Heart left ventricle (tissue), 16 donors: ENCODE data around the gene FUT8. TPM values are rescaled to one million over a fixed set of nuclear protein-coding genes. Genes with fewer than 3 reads are reported as not detected.

Experiments used
- ATAC-seq, 4 donors: fragments of 200-7000 bp; cut with Tn5 transposase; one replicate each; pipeline ENCODE4 v1.9.1; 2020 to 2022; ENCODE audit warnings: moderate library complexity in 4 of 4, mild to moderate bottlenecking in 3 of 4, moderate number of reproducible peaks in 1 of 4
- DNase-seq, 5 donors: peaks; one replicate each; pipeline ENCODE4 v3.0.0-alpha.2; 2020
- H3K27ac ChIP-seq, 12 donors: fragments of 200-600 bp; sonication (generic) in 4 of 12; one replicate each; pipeline versions ENCODE4 v1.5.0 to v1.8.0; 2016 to 2022; ENCODE audit warnings: mild to moderate bottlenecking in 2 of 12
- H3K27me3 ChIP-seq, 9 donors: fragments of 200-600 bp; sonication (generic) in 2 of 9; one replicate each; pipeline versions ENCODE4 v1.5.1 to v1.8.0; 2016 to 2022; ENCODE audit warnings: mild to moderate bottlenecking in 3 of 9
- H3K36me3 ChIP-seq, 9 donors: fragments of 200-600 bp; sonication (generic) in 2 of 9; one replicate each; pipeline versions ENCODE4 v1.5.0 to v1.8.0; 2018 to 2022; ENCODE audit warnings: mild to moderate bottlenecking in 2 of 9
- H3K4me1 ChIP-seq, 12 donors: fragments of 200-600 bp; sonication (generic) in 4 of 12; one replicate each; pipeline versions ENCODE4 v1.5.0 to v1.8.0; 2016 to 2022; ENCODE audit warnings: mild to moderate bottlenecking in 3 of 12
- H3K4me3 ChIP-seq, 12 donors: fragments of 200-600 bp; sonication (generic) in 4 of 12; one replicate each; pipeline versions ENCODE4 v1.5.0 to v1.8.0; 2017 to 2022; ENCODE audit warnings: mild to moderate bottlenecking in 9 of 12, moderate library complexity in 4 of 12
- H3K9me3 ChIP-seq, 12 donors: fragments of 200-600 bp; sonication (generic) in 4 of 12; one replicate each; pipeline versions ENCODE4 v1.5.0 to v1.8.0; 2016 to 2022; ENCODE audit warnings: mild to moderate bottlenecking in 1 of 12
- POLR2A ChIP-seq, 2 donors: fragments of 450-650 bp; IDR thresholded peaks; one replicate each; pipeline ENCODE4 v1.6.1; 2017; ENCODE audit warnings: antibody characterized with exemption in 2 of 2, mild to moderate bottlenecking in 2 of 2, moderate library complexity in 2 of 2
- WGBS, 4 donors: extraction: QIAGEN DNeasy Blood & Tissue Kit in 2 of 4; methylation state at CpG; one replicate each; pipeline versions ENCODE4 v1.1.5 to v1.1.7; 2013 to 2018; 5-methylcytosine and 5-hydroxymethylcytosine counted together
- intact Hi-C, 10 donors: fragments of 100-400 bp; cut with DNase I; formaldehyde crosslinking; loops; one replicate each; pipeline versions ENCODE4 v1.11.1 to v1.14.2; 2022
- polyA plus RNA-seq, 2 donors: library from polyadenylated mRNA; stranded (reverse); fragments of 200-250 nt; gene quantifications; one replicate each; pipeline ENCODE4 v1.2.3, GENCODE V29; 2013
- total RNA-seq, 9 donors: library from RNA; depleted of rRNA in 2 of 9; stranded (reverse); fragments of >200 nt in 2 of 9; fragmentation: NEBNext Ultra II Directional in 3 of 9; extraction: Animal tissue kit (Norgen Biotek cat#: 25700) in 3 of 9; gene quantifications; one replicate each; pipeline versions ENCODE4 v1.1.0 to v1.2.4, GENCODE V29; 2016 to 2023
- TF ChIP-seq, protein P1 (sequence below), 12 donors: fragments of 200-600 bp; sonication (generic) in 4 of 12; IDR thresholded peaks; one replicate each; pipeline versions ENCODE4 v1.5.0 to v1.8.0; 2018 to 2022; ENCODE audit warnings: antibody characterized with exemption in 12 of 12, mild to moderate bottlenecking in 5 of 12
- donor health status: ischemic (EF 13 %, LVEDD 7.1; RV severe dilation, severe dysfunction).
- donor health status: healthy with polysubstance abuse.
- donor health status: DM: no; HTN: yes; CAD: no.
- donor health status: DM: no; HTN: no; CAD: no.
- donor health status: ischemic (EF 25% LVEDD 6.9; RV normal size, moderate dysfunction).
- donor health status: ischemic (EF 25% LVEDD 5.7; RV mildly dilated, moderate dysfunction).
- donor health status: healthy.
- donor health status: DM: yes; HTN: yes; CAD: no.
- donor health status: ischemic (EF 35%, LVEDD 5.7; RV mildly dilated, moderate dysfunction).
- donor health status: nonischemic (EF 11% LVEDD 7.7; RV severe dilation, severe dysfunction).
- donor health status: DM: yes; HTN: yes; CAD: no.
- donor health status: PGD.
- donor health status: ischemic (EF 29% LVEDD 5.4; RV normal size, mild dysfunction).
- donor health status: nonischemic (EF 23%, LVEDD 6.1; RV moderate dilation, normal function).

The FUT8 gene
- total and polyA plus RNA-seq, 11 donors = 2.8 to 17.3 (median 11.2) TPM

DNA sequence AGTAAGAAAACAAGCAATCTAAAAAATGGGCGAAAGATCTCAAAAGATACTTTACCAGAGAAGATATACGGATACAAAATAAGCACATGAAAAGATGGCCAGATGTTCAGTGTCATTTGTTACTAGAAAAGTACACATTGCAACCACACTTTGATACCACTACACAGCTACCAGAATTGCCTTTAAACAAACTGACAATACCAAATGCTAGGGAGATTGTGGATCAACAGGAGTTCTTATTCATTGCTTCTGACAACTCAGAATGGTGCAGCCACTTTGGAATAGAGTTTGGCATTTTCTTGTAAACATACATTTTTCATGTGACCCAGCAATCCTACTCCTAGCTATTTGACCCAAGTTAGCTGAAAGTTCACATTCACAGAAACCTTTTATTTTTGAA is 136.3 kb downstream of the FUT8 start:
- no peak overlapping the region for H3K4me3 ChIP-seq
- H3K27me3 ChIP-seq = no peaks in the 10 kb centered on the region
- H3K27ac ChIP-seq = no peak overlapping the region
- no peaks in the 10 kb centered on the region for H3K36me3 ChIP-seq
- no peak for DNase-seq
- 90 to 95% (median 93%) methylated on average over 2 of the region's 2 CpGs for WGBS, 4 donors
- intact Hi-C loops = no loop called here
- peaks cover 0 to 2% (median 0%) of the 10 kb centered on the region in 12 donors for H3K9me3 ChIP-seq
- H3K4me1 ChIP-seq = no peaks in the 10 kb centered on the region
- ATAC-seq = no peak
- no peak for TF ChIP-seq POLR2A (IDR thresholded peaks at IDR 0.05)
- TF ChIP-seq, protein P1, sequence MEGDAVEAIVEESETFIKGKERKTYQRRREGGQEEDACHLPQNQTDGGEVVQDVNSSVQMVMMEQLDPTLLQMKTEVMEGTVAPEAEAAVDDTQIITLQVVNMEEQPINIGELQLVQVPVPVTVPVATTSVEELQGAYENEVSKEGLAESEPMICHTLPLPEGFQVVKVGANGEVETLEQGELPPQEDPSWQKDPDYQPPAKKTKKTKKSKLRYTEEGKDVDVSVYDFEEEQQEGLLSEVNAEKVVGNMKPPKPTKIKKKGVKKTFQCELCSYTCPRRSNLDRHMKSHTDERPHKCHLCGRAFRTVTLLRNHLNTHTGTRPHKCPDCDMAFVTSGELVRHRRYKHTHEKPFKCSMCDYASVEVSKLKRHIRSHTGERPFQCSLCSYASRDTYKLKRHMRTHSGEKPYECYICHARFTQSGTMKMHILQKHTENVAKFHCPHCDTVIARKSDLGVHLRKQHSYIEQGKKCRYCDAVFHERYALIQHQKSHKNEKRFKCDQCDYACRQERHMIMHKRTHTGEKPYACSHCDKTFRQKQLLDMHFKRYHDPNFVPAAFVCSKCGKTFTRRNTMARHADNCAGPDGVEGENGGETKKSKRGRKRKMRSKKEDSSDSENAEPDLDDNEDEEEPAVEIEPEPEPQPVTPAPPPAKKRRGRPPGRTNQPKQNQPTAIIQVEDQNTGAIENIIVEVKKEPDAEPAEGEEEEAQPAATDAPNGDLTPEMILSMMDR (IDR thresholded peaks at IDR 0.05) = no peak

DNA sequence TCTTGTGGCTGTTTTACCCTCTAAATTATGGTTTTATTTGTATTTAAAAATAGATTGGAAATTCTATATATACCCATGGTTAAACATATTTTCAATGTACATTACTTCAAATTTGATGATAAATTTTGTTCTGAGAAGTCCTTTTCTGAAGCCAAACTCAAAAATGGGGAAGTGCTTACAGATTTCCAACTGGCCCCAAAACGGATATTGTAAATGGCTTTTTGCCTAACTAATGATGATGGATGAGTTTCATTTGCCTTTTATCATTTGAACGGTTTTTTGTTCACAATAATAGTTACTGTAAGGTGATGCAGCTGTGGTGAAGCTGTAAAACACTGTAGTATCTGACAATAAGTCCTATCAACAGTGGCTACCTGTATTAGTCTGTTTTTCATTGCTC is 136.9 kb downstream of the FUT8 start:
- Histone ChIP-seq H3K4me1 (no peaks in the 10 kb centered on the region), H3K9me3 (peaks cover 0 to 7% (median 0%) of the 10 kb centered on the region in 12 donors), H3K4me3 (no peak overlapping the region), H3K36me3 (no peaks in the 10 kb centered on the region), H3K27ac (no peak overlapping the region), H3K27me3 (no peaks in the 10 kb centered on the region)
- ATAC-seq (no peak), DNase-seq (no peak)
- WGBS, 4 donors = 60 to 80% (median 69%) methylated on average over 2 of the region's 2 CpGs
- TF ChIP-seq POLR2A (IDR thresholded peaks at IDR 0.05) = no peak
- TF ChIP-seq, protein P1 (IDR thresholded peaks at IDR 0.05) = no peak
- intact Hi-C loops = no loop called here

DNA sequence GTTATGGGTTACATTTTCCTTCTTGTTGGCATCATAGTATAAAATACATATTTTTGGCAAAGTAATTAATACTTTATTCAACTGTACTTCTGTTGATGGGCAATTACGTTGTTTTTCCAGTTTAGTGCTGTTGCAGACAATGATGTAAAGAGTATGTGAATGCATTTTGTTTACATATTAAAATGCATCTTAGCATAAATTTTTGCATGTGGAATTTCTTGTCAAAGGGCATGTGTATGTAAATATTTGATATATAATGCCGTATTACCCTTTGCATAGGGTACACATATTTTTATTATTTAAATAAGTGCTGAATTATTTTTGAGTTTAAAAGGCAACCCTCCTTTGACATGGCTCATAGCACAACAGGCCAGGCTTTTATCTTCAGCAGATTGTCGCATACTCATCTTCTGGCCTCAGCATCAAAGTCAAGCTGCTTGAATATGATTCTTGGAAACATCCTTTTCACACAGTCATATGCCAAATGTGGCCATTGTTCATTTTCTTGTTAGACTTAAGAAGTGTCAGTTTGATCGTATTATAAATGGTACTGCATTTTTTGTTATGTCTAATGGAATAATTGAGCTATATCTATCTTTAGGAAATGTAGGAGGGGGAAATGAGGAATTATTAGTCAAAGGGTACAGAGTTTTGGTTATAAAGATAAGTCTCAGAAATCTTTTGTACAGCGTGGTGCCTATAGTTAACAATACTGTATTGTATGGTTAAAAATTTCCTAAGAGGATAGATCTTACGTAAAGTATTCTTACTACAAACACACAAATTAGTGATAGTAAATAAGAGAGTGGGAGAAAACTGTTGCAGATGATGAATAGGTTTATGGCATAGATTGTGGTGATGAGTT is 138.5 kb downstream of the FUT8 start:
- Histone ChIP-seq H3K27ac (no peak overlapping the region), H3K36me3 (no peaks in the 10 kb centered on the region), H3K4me1 (no peaks in the 10 kb centered on the region), H3K27me3 (no peaks in the 10 kb centered on the region), H3K9me3 (peaks cover 0 to 7% (median 0%) of the 10 kb centered on the region in 12 donors), H3K4me3 (no peak overlapping the region)
- no peak for TF ChIP-seq POLR2A (IDR thresholded peaks at IDR 0.05)
- TF ChIP-seq, protein P1 (IDR thresholded peaks at IDR 0.05) = no peak
- WGBS, 4 donors = 92 to 96% (median 95%) methylated on average over 6 of the region's 6 CpGs
- DNase-seq (no peak), ATAC-seq (no peak)
- intact Hi-C loops = no loop called here

DNA sequence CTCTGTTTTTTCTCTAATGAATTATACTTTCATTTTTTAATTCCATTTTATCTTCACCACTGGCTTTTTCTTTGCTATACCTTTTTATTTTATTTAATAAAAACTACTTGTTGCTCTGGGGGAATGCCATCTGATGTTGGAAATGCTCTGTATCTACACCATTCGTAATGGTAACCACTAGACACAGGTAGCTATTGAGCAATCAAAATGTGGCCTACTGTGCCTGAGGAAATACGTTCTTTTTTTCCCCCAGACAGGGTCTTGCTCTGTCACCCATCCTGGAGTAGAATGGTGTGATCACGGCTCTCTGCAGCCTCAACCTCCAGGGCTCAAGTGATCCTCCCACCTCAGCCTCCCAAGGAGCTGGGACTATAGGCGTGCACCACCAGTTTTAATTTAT is 140.2 kb downstream of the FUT8 start:
- H3K27me3 ChIP-seq = no peaks in the 10 kb centered on the region
- 90 to 95% (median 94%) methylated on average over 4 of the region's 4 CpGs for WGBS, 4 donors
- peaks cover 0 to 2% (median 0%) of the 10 kb centered on the region in 12 donors for H3K4me1 ChIP-seq
- intact Hi-C loops = no loop called here
- ATAC-seq (no peak), DNase-seq (no peak)
- no peaks in the 10 kb centered on the region for H3K36me3 ChIP-seq
- TF ChIP-seq, protein P1 (IDR thresholded peaks at IDR 0.05) = no peak
- TF ChIP-seq POLR2A (IDR thresholded peaks at IDR 0.05) = no peak
- no peak overlapping the region for H3K4me3 ChIP-seq
- H3K9me3 ChIP-seq = peaks cover 0 to 7% (median 0%) of the 10 kb centered on the region in 12 donors
- H3K27ac ChIP-seq = no peak overlapping the region
